ENCODE data around the gene FOS. TPM values are rescaled to one million over a fixed set of nuclear protein-coding genes. Genes with fewer than 3 reads are reported as not detected.
"Not testable (repeated sequence)": the region's sequence is repeated elsewhere in the genome, so short reads cannot be mapped to it uniquely, and the experiment has no call there.

Gene FOS
- polyA plus RNA-seq, 1 donor from 2014 or later = 296 TPM

GRCh38 chr14:75309561-75309960, 30.9 kb downstream of the FOS start:
- not testable (repeated sequence) for H3K9me2 ChIP-seq (ENCODE audit: insufficient read depth, low read length); H3K79me2 ChIP-seq (replicated peaks; ENCODE audit: insufficient read depth, low read length); H2AFZ ChIP-seq (ENCODE audit: low read depth, low read length); H3F3A ChIP-seq (ENCODE audit: insufficient read depth, low read length, poor library complexity, severe bottlenecking); H3K4me2 ChIP-seq (ENCODE audit: low read length); H3K9ac ChIP-seq (ENCODE audit: low read length); H3K27me3 ChIP-seq (ENCODE audit: insufficient read depth, low read depth, low read length); H3K36me3 ChIP-seq (ENCODE audit: insufficient read depth, low read length); H3K4me3 ChIP-seq (ENCODE audit: low read length); H4K20me1 ChIP-seq (ENCODE audit: insufficient read depth); H3K9me3 ChIP-seq (ENCODE audit: low read length); H3K27ac ChIP-seq (ENCODE audit: low read length)

DNA sequence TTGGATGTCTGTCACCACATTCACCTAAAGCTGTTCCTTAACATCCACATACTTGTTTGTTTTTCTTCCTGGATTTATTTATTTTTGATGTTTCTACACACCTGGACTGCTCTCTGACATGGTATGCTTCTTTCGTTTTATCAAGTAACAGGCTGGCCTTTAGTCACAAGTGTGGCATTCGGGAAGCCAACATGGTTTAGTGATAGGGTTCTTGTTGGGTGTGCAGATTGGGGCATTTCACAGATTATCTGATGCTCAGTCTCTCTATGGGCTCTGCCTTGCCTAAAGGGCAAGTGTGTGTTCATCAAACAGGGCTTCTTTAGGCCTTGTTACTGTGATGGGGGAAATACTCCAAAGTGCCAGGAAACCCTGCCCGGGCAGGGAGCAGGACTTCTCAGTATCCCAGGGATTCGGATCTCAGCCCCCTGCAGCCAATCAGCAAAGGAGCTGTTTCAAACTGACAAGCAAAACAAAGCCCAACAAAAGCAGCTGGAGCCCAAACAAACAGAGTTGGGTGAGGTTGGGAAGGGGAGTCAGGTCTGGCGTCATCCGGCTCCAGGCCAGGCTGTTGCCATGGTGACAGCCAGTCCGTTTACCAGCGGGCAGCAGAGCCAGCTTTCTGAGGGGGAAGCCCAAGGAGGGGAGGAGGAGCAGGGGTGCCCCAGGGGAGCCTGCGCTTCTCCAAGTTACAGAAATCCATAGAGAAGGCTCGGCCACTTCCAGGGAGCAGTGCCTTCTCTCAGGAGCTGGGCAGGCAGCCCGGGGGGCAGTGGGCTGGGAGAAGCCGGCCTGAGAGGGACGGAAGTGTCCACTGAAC, 31.9 kb downstream of the FOS start:
- Histone ChIP-seq H3K9me3 (ENCODE audit: low read length) (no peaks in the 10 kb centered on the region), H3K27me3 (ENCODE audit: insufficient read depth, low read depth, low read length) (no peaks in the 10 kb centered on the region), H2AFZ (ENCODE audit: low read depth, low read length) (no peak overlapping the region), H3K9me2 (ENCODE audit: insufficient read depth, low read length) (no peaks in the 10 kb centered on the region), H4K20me1 (ENCODE audit: insufficient read depth) (no peaks in the 10 kb centered on the region), H3K27ac (ENCODE audit: low read length) (no peak overlapping the region), H3K36me3 (ENCODE audit: insufficient read depth, low read length) (no peaks in the 10 kb centered on the region), H3F3A (ENCODE audit: insufficient read depth, low read length, poor library complexity, severe bottlenecking) (no peaks in the 10 kb centered on the region), H3K4me3 (ENCODE audit: low read length) (no peak overlapping the region), H3K9ac (ENCODE audit: low read length) (no peak overlapping the region), H3K79me2 (replicated peaks; ENCODE audit: insufficient read depth, low read length) (no peaks in the 10 kb centered on the region), H3K4me2 (ENCODE audit: low read length) (no peak overlapping the region)
- no peak for TF ChIP-seq MXI1 (conservative IDR thresholded peaks at IDR 0.05; ENCODE audit: poor library complexity, severe bottlenecking)
- TF ChIP-seq POLR2AphosphoS5 (IDR thresholded peaks at IDR 0.05) = no peak
- no peak for TF ChIP-seq RAD21 (conservative IDR thresholded peaks at IDR 0.05)
- no peak for TF ChIP-seq REST (IDR thresholded peaks at IDR 0.05; ENCODE audit: borderline replicate concordance)
- no peak for TF ChIP-seq SMC3 (conservative IDR thresholded peaks at IDR 0.05; ENCODE audit: poor library complexity)
- no peak for TF ChIP-seq EZH2 (IDR thresholded peaks at IDR 0.05; ENCODE audit: borderline replicate concordance, insufficient read depth, low read length, poor library complexity, severe bottlenecking)
- TF ChIP-seq, protein P1, sequence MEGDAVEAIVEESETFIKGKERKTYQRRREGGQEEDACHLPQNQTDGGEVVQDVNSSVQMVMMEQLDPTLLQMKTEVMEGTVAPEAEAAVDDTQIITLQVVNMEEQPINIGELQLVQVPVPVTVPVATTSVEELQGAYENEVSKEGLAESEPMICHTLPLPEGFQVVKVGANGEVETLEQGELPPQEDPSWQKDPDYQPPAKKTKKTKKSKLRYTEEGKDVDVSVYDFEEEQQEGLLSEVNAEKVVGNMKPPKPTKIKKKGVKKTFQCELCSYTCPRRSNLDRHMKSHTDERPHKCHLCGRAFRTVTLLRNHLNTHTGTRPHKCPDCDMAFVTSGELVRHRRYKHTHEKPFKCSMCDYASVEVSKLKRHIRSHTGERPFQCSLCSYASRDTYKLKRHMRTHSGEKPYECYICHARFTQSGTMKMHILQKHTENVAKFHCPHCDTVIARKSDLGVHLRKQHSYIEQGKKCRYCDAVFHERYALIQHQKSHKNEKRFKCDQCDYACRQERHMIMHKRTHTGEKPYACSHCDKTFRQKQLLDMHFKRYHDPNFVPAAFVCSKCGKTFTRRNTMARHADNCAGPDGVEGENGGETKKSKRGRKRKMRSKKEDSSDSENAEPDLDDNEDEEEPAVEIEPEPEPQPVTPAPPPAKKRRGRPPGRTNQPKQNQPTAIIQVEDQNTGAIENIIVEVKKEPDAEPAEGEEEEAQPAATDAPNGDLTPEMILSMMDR (IDR thresholded peaks at IDR 0.05; ENCODE audit: poor library complexity, severe bottlenecking) = no peak
- TF ChIP-seq TAF1 (IDR thresholded peaks at IDR 0.05; ENCODE audit: low read depth) = no peak
- no peak for TF ChIP-seq EP300 (conservative IDR thresholded peaks at IDR 0.05; ENCODE audit: poor library complexity, severe bottlenecking)
